HG02759 (cell line): ENCODE results near the gene ETV6.
A peak's percentile ranks its signal among the peaks of the same experiment; 100 is the strongest.

Source experiments
- ATAC-seq: cut with Tn5 transposase; IDR thresholded peaks from one replicate; pipeline ENCODE4 v1.9.1; 2021; ENCODE audit warnings: mild to moderate bottlenecking, moderate library complexity; ENCODE audit not compliant: unreplicated experiment

The ETV6 gene

DNA sequence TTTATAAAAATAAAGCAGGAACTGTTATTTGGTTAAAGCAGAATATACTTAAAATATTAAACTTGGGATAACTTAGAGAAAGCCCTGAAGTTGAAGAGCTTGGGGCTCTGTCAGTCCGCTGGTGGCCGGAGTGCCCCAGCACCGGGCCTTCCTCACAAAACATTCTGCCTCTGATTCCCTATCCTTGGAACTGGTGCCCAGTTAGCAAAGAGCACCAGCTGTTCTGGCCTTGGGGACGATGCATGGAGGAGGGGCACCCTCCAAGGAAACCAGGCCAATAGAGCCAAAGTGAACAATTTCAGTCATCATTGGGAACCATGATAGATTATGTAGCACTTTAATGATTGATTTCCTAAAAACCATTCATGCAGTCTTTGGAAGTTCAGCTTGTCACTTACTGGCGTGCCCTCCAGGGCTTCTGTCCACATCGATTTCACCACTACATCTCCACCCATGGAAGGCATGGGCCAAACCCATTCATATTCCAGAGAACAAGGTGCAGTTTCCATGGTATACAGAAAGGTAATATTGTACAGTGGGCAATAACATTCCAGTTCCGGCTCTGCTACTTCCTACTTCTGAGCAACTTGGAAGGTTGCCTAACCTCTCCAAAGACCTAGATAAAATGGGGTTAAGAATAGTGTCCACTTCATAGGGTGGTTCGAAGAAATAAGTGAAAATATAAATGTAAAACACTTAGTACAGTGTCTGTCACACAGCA is 145.9 kb downstream of the ETV6 start:
- ATAC-seq: no peak

DNA sequence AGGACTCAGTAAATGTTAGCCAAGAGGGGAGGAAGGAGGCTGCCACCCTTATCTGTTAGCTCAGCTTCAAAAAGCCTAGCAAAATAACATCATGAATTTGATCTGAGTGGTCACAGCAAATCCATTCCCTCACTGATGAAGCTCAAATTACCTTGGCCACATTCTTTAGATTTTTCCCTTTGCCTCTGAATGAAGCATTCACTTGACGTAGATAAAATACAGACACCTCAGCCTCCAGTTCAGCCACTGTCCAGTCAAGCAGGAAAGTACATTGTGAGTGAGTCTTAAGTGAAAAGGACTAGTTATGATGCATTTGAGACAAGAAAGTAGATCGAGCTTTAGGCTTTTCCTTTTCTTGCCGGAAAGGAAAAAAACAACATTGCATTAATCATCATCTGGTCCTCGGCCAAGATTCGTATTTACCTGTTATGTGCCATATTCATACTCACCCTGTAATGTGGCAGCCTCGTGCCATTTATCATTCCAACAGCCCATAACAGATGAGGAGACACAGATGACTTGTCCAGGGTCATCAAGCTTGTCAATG is 146.5 kb downstream of the ETV6 start:
- no peak for ATAC-seq

DNA sequence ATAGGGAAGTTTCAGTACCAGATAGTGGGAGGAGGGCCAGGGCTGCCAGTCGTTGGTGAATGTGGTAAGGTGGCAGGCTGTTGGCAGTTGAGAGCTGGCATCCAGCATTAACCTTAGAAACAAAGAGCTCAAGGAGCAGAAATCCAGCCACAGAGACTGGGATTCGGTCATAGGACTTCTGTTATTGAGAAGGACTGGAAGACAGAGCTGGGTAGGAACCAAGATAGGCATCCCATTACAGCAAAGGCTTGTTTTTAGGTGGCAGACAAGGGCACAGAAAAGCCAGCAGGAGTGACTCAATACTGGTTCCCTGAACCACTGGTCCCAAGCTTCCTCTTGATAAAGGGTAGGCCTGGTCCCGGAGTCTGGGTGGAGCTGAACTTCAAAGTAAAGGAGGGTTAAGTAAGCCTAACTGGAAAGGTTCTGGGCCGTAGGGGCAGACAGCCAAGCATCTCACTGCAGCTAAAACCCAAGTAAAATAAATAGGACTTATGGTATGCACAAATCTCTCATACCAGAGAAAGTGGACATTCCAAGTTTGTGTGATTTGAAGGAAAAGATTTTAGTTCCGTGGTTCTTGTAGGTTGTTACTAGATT is 147.9 kb downstream of the ETV6 start:
- no peak for ATAC-seq

DNA sequence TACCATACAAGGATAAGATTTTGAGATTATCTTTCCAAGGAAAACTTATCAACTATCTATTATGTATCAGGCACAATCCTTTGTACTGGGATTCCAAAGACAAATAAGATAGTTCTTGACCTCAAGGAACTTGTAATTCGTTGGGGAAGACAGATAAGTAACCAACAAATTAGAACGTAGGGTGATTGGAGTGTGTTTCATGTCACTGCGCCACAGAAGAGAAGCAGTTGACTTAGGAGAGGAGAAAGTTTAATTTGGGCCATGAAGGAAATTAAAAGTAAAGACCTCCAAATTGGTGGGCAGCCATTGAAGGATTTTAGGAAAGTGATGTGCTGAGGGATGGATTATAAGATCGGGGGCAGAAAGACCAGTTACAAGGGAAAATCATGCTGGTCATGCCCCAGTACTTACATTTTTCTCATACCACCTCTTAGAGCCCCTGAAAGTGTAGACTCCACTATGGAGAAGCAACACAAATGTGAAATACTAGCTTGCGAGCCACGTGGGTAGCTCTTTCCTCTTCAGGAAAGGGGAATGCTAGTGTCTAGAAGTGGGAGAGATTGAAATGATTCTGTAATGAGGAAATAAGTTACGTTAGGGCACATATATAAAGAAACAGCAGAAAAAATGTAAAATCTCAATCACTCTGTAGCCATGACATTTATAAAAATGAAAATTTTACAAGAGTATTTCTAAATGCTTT is 148.7 kb downstream of the ETV6 start:
- ATAC-seq: no peak

DNA sequence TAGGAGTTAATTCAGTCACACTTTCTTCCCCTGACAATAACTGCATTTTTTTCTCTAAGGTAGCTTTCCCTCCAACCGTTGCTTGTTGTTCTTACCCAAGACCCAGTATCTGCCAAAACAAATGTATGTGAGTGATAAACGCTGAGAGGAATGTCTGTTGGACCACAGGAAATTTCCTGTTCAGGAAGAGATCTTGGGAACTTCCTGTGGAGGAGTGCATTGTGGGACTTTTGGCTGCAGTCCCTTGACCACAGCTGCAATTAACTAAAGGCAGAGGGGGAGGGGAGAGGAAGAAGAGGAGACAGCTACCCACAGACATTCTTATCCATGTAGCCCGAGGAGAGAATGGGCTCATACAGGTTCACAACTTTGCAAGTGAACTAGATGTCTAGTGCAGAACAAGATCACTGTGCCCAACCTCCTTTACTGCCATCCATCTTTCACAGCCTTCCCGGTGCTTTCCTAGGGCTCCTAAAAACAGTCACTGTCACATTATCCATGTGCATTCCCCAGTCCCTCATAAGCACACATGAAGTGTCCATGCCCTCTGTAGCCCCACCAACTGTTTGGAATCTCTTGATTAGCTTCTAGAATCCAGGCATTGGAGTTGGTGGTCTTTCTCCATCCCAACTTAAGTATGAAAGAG is 149.5 kb downstream of the ETV6 start:
- ATAC-seq: no peak

DNA sequence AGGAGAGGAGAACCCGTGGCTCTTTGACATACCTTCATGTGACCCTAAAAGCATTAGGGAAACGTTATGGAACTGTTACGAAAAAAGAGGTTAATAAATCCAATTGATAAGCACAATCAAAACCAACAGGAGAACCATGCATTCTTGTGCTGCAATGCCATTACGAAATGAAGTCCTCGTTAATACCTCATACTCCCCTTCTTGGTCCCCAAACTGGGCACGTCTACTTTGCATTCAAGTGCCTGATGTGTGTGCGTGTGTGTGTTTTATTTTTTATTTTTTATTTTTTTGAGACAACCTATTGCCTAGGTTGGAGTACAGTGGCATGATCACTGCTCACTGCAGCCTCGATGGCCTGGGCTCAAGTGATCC is 150.0 kb downstream of the ETV6 start:
- no peak for ATAC-seq

DNA sequence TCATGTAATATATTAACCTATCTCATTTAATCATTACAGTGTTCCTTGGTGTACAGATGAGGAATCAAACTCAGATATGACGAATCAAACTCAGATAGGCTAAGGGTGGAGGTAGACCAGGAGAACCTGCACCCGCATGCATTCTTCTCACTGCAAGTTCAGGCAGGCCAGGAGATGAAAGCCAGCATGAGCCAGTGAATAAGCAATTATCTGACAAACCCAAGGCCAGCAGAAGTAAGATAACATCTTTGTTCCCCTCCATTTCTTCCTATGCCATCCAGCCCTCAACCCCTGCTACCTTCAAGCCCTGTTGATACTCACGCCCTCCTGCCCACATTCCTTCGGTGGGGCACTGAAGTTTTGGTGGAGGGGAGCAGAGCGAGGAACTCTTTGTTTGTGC is 152.2 kb downstream of the ETV6 start:
- no peak for ATAC-seq

DNA sequence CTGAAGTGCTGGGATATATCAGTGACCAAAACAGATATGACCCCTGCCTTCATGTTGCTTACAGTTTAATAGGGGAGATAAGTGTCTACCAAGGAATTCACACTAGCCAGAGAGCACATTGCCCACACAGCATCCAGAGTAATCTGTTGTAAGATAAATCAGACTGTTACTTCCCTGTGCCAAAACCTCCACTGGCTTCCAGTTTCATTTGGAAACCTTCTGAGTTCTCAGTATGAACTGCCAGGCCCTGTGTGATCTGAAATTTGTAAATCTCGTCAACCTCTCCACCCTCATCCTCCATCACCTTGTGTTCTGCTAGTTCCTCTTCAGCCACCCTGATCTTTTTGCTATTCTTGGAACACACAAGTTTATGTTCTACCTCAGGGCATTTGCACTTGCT is 154.7 kb downstream of the ETV6 start:
- ATAC-seq: no peak

DNA sequence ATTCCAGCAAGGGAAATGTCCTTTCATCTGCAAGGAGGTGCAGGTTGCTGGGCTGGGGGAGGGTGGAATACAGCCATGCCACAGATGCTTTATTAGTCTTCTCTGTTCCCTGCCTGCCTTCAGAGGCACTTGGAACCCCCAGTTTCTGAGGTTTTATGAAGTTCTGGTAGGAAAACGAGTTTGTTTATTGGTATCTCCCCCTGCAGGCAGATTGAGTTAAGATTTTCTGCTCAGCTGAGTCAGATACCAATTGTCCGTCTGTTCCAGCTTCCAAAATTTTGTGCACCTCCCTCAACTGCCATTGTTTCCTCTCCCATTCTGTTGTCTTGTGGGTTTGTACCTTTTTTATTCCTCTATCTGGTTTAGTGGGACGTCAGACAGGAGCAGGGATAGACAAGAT is 155.6 kb downstream of the ETV6 start:
- no peak for ATAC-seq

DNA sequence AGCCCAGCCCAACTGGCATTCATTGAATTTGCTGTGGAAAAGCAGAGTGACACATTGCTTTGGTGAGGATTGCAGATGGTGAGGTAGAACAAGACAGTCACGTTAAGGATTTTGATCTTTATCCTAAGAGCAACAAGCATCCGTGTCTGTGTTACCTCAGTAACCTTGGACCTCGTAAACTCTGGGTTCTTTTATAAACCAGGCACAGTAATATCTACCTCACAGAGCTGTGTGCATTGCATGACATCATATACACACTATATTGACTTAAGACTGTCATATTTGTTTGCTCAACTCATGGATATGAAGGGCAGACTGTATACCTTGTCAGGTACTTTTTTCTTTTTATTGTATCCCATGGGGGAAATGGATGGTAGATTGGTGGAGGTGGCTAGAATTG is 156.2 kb downstream of the ETV6 start:
- ATAC-seq: no peak

DNA sequence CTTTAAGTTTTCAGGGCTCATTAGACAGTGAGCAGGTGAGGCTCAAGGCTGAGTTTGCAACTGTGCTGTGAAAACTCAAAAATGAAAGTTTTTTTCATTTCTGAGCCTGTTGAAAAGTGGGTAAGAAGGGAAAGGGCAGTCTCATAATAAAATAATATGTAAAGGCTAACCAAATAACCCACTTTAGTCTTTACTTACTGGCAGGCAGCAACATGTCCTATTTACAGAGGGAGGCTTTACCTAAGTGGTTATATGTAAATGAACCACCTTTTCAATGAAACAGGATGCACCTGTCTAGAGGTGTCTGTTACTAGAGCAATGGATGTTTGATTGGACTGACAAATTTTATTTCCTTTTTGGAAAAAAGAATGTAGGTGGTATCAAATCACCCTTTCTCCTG is 158.0 kb downstream of the ETV6 start:
- ATAC-seq: no peak

DNA sequence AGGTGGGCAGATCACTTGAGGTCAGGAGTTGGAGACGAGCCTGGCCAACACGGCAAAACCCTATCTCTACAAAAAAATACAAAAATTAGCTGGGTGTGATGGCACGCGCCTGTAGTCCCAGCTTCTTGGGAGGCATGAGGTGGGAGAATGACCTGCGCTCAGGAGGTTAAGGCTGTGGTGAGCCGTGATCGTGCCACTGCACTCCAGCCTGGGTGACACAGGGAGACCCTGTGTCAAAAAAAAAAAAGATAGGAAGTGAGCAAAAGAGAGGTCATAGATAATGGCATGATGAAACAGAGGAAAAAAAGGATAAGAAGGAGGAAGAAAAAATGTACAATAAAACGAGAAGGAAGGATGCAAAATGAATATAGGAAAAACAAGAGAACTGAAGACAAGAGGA is 159.5 kb downstream of the ETV6 start:
- ATAC-seq: no peak

DNA sequence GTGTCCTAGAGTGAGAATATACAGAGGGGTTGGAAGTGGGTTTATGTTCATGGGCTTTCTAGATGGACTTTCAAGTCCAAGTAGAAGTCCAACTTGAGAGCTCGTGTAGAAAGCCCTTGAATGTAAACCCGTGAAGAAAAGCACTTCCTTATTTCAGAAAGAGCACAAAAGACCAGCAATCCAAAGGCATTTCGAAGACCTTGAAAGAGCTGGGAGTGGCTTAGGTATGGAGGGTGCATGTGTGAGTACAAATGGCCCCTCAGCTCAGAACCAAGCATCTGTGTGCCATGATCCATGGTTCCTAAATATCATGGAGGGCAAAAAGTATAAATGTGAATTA is 160.7 kb downstream of the ETV6 start:
- ATAC-seq: no peak

DNA sequence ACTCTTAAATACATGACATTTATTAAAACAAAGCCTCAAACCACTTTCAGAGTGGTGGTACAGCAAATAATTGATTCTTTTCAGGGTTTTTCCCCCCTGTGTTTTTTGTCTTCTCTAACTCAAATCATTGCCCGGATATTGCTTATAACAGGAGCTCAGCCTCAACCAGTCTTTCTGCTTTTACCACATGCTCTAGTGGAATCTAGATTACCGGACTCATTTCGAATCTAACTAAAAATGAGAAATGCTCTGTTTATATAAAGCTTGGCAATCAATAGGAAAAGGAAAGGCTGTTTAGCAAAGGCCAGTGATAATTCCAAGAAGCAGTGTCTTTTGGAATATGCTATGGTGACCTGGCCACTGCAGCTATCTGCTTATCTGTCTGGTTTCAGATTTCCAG is 161.5 kb downstream of the ETV6 start:
- no peak for ATAC-seq

DNA sequence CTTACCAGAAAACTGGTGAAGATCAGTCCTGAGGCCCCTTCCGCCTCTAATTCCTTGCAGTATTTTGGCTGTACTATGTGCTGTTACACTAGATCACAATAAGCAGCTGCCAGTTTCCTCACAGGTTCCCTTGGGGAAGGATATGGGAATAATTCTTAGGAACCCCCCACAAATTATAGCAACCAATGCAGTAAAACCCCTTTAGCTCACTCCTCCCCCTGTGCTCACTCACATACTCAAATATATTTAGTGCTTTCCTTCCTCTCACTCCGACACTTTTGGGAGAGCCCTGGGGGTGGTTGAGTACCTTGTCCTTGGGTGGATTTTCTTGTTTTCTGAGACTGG is 162.7 kb downstream of the ETV6 start:
- no peak for ATAC-seq

DNA sequence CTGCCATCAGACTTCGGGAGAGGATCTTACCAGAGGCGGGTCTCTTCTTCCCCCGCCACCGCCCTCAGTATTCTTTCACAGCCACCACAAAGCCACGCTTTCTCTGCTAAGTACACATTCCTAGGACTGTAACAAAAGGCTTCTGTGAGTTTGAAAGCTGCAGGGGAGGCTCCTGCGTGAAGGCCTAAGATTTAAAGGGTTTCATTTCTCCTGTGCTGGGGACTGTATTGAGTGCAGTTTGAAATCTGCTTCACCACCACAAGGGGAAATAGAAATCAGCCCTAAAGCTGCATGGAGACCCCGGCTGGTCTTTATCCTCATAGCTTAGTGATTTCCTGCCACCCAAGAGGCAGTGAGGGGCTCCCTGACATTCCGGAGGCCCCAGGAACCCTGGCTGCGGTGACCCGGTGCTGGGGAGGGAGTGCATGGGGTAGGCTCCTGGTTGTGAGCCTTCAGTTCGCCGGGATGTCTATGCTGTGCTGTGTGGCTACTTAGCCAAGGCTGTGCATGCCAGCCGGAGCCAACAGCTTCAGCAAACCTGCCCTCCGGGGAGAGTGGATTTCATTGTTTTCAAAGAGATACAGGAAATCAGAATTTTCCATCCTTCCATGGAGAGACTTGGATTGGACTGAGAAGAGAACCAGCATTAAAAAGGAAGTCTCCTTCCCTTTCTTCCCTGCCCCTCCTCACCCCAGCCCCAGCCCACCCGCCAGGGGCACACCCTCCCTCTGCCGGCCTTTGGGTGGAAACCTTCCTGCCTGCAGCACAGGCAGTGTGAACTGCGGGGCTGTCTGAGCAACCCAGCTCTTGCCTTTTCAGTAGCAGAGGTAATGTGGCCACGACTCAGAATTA is 163.3 kb downstream of the ETV6 start:
- ATAC-seq: peak; percentile 77

DNA sequence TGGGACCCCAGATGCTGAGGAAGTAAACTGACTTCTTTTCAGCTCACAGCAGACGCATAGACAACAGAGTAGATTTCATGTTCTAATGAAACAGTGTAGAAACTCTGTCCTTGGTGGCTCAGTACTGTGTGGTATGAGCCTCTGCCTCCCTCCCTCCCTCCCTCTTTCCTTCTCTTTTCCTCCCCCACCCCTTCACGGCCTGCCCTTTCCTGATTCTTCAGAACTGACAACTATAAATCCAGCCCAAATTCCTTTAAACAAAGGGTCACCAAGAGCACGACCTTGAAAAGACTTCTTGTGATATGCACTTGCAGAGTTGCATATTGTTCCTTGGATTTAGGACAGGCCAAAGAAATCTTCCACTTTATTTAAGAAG is 164.0 kb downstream of the ETV6 start:
- ATAC-seq: no peak

DNA sequence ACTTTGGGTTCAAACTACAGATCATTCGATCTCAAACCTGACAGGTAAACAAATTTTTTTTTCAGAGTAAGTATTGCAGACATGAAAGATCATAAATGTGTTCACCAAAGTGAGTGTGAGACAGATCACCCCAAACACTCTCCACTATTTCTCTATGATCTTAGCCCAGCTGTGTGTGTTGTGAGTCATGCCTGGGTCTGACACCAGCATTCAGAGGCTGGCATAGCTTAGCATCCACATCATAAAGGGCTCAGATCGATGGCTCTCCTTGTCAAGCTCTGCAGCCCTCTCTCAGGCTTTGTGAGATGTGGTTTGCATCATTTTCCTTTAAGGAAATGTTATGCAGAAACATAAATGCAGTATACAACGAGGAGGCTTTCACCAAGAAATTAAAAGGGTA is 164.9 kb downstream of the ETV6 start:
- ATAC-seq: no peak

DNA sequence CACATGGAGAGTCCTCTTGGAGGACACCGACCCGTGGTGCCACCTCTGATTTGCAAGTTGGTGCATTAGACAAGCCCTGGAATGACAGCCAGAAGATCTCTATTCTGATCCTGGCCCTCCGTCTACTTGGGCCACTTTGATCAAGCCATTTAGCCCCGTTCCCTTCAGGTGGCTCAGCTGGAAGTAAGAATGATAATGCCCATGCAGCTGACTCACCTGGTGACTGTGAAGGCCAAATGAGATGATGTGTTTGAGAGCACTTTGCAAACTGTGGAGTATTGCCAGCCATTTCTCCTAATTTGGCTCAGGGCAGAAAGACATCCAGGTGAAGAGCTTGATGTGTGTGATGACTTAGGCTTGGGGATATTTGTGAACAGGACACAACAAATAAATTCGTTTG is 165.9 kb downstream of the ETV6 start:
- no peak for ATAC-seq

DNA sequence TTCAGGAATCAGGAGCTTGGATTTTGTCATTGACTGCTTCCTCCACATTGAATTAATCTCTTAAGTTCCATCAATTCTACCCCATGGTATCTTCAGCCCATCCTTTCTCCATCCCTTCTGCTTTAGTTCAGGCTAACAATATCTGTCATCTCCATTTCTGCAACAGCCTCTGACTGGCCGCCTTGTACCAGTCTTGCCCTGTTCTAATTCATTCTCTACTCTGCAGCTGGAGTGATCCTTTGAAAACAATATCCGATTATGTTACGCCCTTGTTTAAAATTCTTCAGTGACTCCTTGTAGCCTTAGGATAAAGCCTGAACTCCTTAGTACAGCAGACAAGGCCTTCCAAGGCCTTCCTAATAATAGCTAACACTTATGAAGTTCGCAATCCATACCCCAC is 170.2 kb downstream of the ETV6 start:
- no peak for ATAC-seq

DNA sequence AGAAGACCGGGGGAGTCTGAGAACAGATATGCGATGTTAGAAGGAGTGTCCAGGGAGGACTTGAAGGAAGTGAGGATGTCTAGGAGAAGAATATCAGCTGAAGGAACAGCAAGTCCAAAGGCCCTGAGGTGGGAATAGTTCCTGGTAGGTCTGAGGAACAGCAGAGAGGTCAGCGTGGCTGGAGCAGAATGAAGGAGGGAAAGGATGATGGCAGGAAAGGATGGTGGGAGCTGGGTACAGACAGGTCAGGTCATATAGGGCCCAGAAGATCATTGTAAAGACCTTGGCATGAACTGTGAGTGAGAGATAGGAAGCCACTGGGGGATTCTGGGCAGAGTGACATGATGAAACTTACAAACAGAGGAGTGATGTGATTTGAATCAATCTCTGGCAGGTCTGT is 171.0 kb downstream of the ETV6 start:
- ATAC-seq: no peak
